CD4-positive, alpha-beta T cell treated with Interleukin-1 beta for 1 hour (primary cell): ENCODE results near the gene NCMAP.
A peak's percentile ranks its signal among the peaks of the same experiment; 100 is the strongest.

Source experiments
- DNase-seq, 2 donors: peaks; one replicate each; pipeline ENCODE4 v3.0.0-alpha.2; 2020 to 2022

The NCMAP gene

GRCh38 chr1:24575905-24576587 is 20.2 kb downstream of the NCMAP start:
- no peak for DNase-seq

GRCh38 chr1:24578846-24579245 is 23.0 kb downstream of the NCMAP start:
- no peak for DNase-seq

GRCh38 chr1:24580756-24581155 is 24.9 kb downstream of the NCMAP start:
- no peak for DNase-seq

- no peak for DNase-seq
Observed at GRCh38 chr1:24584171-24584647, 28.3 kb downstream of the NCMAP start.

- DNase-seq, result no peak
Observed at GRCh38 chr1:24586119-24586518, 30.2 kb downstream of the NCMAP start.

GRCh38 chr1:24586970-24587820 is 31.3 kb downstream of the NCMAP start:
- peak; percentile 66 to 79 for DNase-seq

- DNase-seq, result no peak
Observed at GRCh38 chr1:24588573-24588972, 32.7 kb downstream of the NCMAP start.

GRCh38 chr1:24589200-24589599 is 33.3 kb downstream of the NCMAP start:
- no peak for DNase-seq

- no peak for DNase-seq
Observed at GRCh38 chr1:24591781-24592180, 35.9 kb downstream of the NCMAP start.

- DNase-seq, result no peak
Observed at GRCh38 chr1:24594328-24594598, 38.4 kb downstream of the NCMAP start.

- DNase-seq, result no peak
Observed at GRCh38 chr1:24596401-24596880, 40.6 kb downstream of the NCMAP start.

- DNase-seq, result no peak
Observed at GRCh38 chr1:24599265-24599664, 43.4 kb downstream of the NCMAP start.

- DNase-seq, result no peak
Observed at GRCh38 chr1:24600551-24600950, 44.7 kb downstream of the NCMAP start.

GRCh38 chr1:24605534-24606295 is 49.8 kb downstream of the NCMAP start:
- DNase-seq, result no peak

- DNase-seq, result no peak
Observed at GRCh38 chr1:24606296-24606605, 50.4 kb downstream of the NCMAP start.

GRCh38 chr1:24606621-24607020 is 50.7 kb downstream of the NCMAP start:
- DNase-seq, result no peak

GRCh38 chr1:24609949-24610517 is 54.1 kb downstream of the NCMAP start:
- no peak for DNase-seq

- DNase-seq, result no peak
Observed at GRCh38 chr1:24619376-24619775, 63.5 kb downstream of the NCMAP start.

- DNase-seq, result no peak
Observed at GRCh38 chr1:24620678-24621077, 64.8 kb downstream of the NCMAP start.

GRCh38 chr1:24621121-24621520 is 65.2 kb downstream of the NCMAP start:
- DNase-seq, result no peak

- no peak for DNase-seq
Observed at GRCh38 chr1:24622218-24622617, 66.3 kb downstream of the NCMAP start.

- DNase-seq, result no peak
Observed at GRCh38 chr1:24632832-24633175, 76.9 kb downstream of the NCMAP start.

GRCh38 chr1:24635195-24635843 is 79.4 kb downstream of the NCMAP start:
- DNase-seq, result peak in 1 of 2 donors; percentile 67
